ENCODE results near the gene CEACAM21.

DNA sequence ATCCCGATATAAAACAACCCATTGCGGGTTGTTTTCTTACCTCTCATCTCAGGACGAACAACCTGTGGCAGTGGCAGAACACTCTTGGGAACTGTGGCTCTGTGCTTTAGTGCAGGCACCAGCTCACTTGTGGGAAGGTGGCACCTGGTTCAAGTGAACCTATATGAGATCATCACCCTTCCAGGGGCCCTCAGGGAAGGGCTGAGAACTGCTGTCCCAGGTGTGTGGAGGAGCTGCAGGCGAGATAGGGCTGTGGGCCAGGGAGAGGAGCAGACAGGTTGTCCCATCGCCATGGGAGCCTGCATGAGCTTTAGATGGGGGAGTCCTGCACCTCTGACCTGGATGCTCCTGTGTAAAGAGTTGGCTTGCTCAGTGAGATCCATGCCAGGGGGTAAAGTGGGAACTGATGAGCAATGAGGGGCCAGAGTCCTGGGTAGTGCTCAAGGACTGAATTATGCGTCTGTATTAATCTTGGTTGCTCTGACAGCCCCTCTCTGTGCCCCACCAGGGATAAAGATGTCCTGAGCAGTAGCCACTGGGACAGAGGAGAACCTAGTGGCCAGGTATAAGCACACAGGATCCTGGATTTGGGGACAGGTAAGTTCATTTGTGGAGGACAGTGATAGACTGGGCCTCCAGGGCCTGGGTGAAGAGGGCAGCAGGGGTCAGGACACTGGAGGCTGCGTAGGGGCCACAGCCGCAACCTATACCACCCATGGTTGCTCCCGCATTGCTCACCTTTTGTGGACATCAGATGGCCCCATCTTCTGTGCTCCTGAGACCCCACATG, 42.2 kb downstream of the CEACAM21 start:
- TF ChIP-seq, protein P1, sequence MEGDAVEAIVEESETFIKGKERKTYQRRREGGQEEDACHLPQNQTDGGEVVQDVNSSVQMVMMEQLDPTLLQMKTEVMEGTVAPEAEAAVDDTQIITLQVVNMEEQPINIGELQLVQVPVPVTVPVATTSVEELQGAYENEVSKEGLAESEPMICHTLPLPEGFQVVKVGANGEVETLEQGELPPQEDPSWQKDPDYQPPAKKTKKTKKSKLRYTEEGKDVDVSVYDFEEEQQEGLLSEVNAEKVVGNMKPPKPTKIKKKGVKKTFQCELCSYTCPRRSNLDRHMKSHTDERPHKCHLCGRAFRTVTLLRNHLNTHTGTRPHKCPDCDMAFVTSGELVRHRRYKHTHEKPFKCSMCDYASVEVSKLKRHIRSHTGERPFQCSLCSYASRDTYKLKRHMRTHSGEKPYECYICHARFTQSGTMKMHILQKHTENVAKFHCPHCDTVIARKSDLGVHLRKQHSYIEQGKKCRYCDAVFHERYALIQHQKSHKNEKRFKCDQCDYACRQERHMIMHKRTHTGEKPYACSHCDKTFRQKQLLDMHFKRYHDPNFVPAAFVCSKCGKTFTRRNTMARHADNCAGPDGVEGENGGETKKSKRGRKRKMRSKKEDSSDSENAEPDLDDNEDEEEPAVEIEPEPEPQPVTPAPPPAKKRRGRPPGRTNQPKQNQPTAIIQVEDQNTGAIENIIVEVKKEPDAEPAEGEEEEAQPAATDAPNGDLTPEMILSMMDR (IDR thresholded peaks at IDR 0.05) = no peak
- no peak for TF ChIP-seq EP300 (IDR thresholded peaks at IDR 0.05)
- no peak for TF ChIP-seq POLR2AphosphoS5 (IDR thresholded peaks at IDR 0.05)
- TF ChIP-seq POLR2A (IDR thresholded peaks at IDR 0.05) = no peak
